Thoracic aorta (tissue), 2 donors: ENCODE measurements around the gene S100Z. TPM values are rescaled to one million over a fixed set of nuclear protein-coding genes. Genes with fewer than 3 reads are reported as not detected.
"Not testable (repeated sequence)": the region's sequence is repeated elsewhere in the genome, so short reads cannot be mapped to it uniquely, and the experiment has no call there.

Experiments used
- ATAC-seq: fragments of 150-250 bp; one replicate; pipeline ENCODE4 v1.8.0; 2017; ENCODE audit warnings: low read depth; ENCODE audit not compliant: insufficient number of reproducible peaks, low FRiP score
- DNase-seq: peaks from one replicate; pipeline ENCODE4 v3.0.0-alpha.2; 2020; ENCODE audit warnings: low spot score
- H3K27ac ChIP-seq, 2 donors: fragments of 200-600 bp; sonication (generic); 1 replicate in 1 of 2; 2 replicates in 1 of 2; pipeline ENCODE4 v1.5.1; 2016; ENCODE audit warnings: mild to moderate bottlenecking in 2 of 2, moderate library complexity in 2 of 2
- H3K27me3 ChIP-seq: fragments of 200-600 bp; sonication (generic); replicated peaks from 2 replicates; pipeline ENCODE4 v1.6.0; 2016; ENCODE audit warnings: mild to moderate bottlenecking; ENCODE audit not compliant: insufficient read depth
- H3K36me3 ChIP-seq: fragments of 200-600 bp; sonication (generic); one replicate; pipeline ENCODE4 v1.5.1; 2016
- H3K4me1 ChIP-seq, 2 donors: fragments of 200-600 bp; sonication (generic); 1 replicate in 1 of 2; 2 replicates in 1 of 2; pipeline versions ENCODE4 v1.5.1 to v1.6.0; 2016; ENCODE audit warnings: low read depth in 2 of 2, mild to moderate bottlenecking in 1 of 2; ENCODE audit not compliant: control insufficient read depth in 1 of 2
- H3K4me3 ChIP-seq: fragments of 200-600 bp; sonication (generic); 2 replicates; pipeline ENCODE4 v1.5.1; 2016; ENCODE audit warnings: mild to moderate bottlenecking
- H3K9me3 ChIP-seq: fragments of 200-600 bp; sonication (generic); 2 replicates; pipeline ENCODE4 v1.5.1; 2016
- total RNA-seq, 2 donors: library from RNA; depleted of rRNA; stranded (reverse); fragments of >200 nt; gene quantifications; one replicate each; pipeline versions ENCODE4 v1.1.0 to v1.2.3, GENCODE V29; 2016
- TF ChIP-seq, protein P1 (sequence below): fragments of 200-600 bp; sonication (generic); IDR thresholded peaks from one replicate; pipeline ENCODE4 v1.5.1; 2019; ENCODE audit warnings: antibody characterized with exemption

S100Z gene
- total RNA-seq, 2 donors from 2014 or later, result not detected

DNA sequence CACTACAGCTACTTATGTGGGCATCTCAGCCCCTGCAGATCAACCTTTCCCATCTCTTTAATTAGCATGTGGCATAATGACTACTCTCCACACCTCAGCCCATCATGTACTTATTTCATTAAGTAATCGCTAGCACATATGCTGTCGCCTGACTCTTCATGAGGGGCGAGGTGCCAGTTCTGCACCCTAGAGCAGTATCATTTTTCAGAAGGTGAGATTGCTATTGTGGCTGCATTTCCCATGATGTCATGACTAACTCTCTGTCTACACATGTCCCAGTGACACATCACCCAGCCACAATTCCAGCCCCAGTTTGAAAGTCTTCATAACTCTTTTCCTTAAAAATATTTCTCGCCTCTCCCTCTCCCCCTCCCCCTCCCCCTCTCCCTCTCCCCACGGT, 38.6 kb upstream of the S100Z start:
- H3K4me1 ChIP-seq, result peaks cover 0 to 10% of the 10 kb centered on the region in 2 donors
- no peak overlapping the region for H3K27ac ChIP-seq
- DNase-seq (no peak), ATAC-seq (no peak)
- H3K4me3 ChIP-seq, result no peak overlapping the region
- no peaks in the 10 kb centered on the region for H3K36me3 ChIP-seq
- no peaks in the 10 kb centered on the region for H3K9me3 ChIP-seq
- TF ChIP-seq, protein P1, sequence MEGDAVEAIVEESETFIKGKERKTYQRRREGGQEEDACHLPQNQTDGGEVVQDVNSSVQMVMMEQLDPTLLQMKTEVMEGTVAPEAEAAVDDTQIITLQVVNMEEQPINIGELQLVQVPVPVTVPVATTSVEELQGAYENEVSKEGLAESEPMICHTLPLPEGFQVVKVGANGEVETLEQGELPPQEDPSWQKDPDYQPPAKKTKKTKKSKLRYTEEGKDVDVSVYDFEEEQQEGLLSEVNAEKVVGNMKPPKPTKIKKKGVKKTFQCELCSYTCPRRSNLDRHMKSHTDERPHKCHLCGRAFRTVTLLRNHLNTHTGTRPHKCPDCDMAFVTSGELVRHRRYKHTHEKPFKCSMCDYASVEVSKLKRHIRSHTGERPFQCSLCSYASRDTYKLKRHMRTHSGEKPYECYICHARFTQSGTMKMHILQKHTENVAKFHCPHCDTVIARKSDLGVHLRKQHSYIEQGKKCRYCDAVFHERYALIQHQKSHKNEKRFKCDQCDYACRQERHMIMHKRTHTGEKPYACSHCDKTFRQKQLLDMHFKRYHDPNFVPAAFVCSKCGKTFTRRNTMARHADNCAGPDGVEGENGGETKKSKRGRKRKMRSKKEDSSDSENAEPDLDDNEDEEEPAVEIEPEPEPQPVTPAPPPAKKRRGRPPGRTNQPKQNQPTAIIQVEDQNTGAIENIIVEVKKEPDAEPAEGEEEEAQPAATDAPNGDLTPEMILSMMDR, result no peak
- H3K27me3 ChIP-seq, result no peaks in the 10 kb centered on the region

DNA sequence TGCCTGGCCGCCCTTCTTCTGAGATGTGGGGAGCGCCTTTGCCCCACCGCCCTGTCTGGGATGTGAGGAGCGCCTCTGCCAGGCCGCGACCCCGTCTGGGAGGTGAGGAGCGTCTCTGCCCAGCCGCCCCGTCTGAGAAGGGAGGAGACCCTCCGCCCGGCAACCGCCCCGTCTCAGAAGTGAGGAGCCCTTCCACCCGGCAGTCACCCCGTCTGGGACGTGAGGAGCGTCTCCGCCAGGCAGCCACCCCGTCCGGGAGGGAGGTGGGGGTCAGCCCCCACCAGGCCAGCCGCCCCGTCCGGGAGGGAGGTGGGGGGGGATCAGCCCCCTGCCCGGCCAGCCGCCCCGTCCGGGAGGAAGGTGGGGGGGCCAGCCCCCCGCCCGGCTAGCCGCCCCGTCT, 37.6 kb upstream of the S100Z start:
- DNase-seq, H3K36me3 ChIP-seq, H3K9me3 ChIP-seq, H3K27me3 ChIP-seq, H3K4me1 ChIP-seq, ATAC-seq, H3K27ac ChIP-seq, H3K4me3 ChIP-seq: not testable (repeated sequence)

DNA sequence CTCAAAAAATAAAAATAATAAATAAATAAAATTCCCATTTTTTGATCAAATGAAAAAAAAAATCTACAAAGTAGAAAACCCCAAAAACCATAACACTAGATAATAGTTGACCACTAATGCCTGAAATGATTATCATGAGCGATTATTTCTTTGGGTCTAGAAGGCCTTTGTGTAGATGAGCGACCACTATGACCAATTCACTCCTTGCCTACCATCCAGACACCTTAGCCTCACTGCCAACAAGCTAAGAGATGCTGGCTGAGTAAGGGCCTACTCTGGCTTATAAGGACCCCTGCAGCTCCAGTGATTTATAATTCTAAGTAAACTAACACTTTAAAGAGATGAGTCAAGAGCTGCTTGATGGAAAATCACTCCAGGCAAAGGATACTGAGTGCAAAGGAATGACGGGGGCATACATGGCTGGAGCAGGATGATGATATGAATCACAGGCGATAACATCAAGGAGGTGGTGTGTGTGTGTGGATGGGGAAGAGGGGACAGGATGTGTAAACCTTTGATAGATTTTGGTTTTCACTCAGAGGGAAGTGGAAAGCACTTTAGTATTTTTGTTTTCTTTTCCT, 35.7 kb upstream of the S100Z start:
- DNase-seq (no peak), ATAC-seq (no peak)
- Histone ChIP-seq H3K4me1 (peaks cover 0 to 8% of the 10 kb centered on the region in 2 donors), H3K27ac (no peak overlapping the region), H3K27me3 (no peaks in the 10 kb centered on the region), H3K9me3 (no peaks in the 10 kb centered on the region), H3K36me3 (no peaks in the 10 kb centered on the region), H3K4me3 (no peak overlapping the region)
- TF ChIP-seq, protein P1, result no peak

- no peaks in the 10 kb centered on the region for H3K9me3 ChIP-seq
- H3K27ac ChIP-seq, result no peak overlapping the region
- no peak overlapping the region for H3K4me3 ChIP-seq
- no peak for DNase-seq
- no peaks in the 10 kb centered on the region for H3K36me3 ChIP-seq
- H3K27me3 ChIP-seq, result no peaks in the 10 kb centered on the region
- H3K4me1 ChIP-seq, result peaks cover 0 to 23% of the 10 kb centered on the region in 2 donors
- TF ChIP-seq, protein P1, result no peak
- ATAC-seq, result no peak
Measured at GRCh38 chr5:76816110-76816831, 33.5 kb upstream of the S100Z start.

- DNase-seq (no peak), ATAC-seq (no peak)
- H3K27me3 ChIP-seq, result no peaks in the 10 kb centered on the region
- H3K36me3 ChIP-seq, result no peaks in the 10 kb centered on the region
- H3K9me3 ChIP-seq, result no peaks in the 10 kb centered on the region
- H3K27ac ChIP-seq, result no peak within 1 kb of the TSS
- TF ChIP-seq, protein P1, result no peak
- peaks cover 0 to 23% of the 10 kb centered on the region in 2 donors for H3K4me1 ChIP-seq
- peak within 1 kb of the TSS; percentile 76 for H3K4me3 ChIP-seq
Measured at GRCh38 chr5:76818844-76819831, 30.7 kb upstream of the S100Z start, which contains the start of gene F2RL1. TSS of gene F2RL1 (plus strand) at chr5:76819030. CDS start at chr5:76819183, 153 bp downstream.
